BLaER1 (cell line): ENCODE measurements around the gene CPTP.

Experiments used
- H3K27ac ChIP-seq: shearing (Covaris generic); formaldehyde crosslinking; 2 replicates; pipeline ENCODE4 v1.8.1; 2022
- H3K27me3 ChIP-seq: shearing (Covaris generic); formaldehyde crosslinking; 2 replicates; pipeline ENCODE4 v1.8.1; 2022
- H3K36me3 ChIP-seq: shearing (Covaris generic); formaldehyde crosslinking; 2 replicates; pipeline ENCODE4 v1.8.1; 2022
- H3K4me1 ChIP-seq: shearing (Covaris generic); formaldehyde crosslinking; 2 replicates; pipeline ENCODE4 v1.8.1; 2022
- H3K4me2 ChIP-seq: shearing (Covaris generic); formaldehyde crosslinking; 2 replicates; pipeline ENCODE4 v1.8.1; 2022
- H3K4me3 ChIP-seq: shearing (Covaris generic); formaldehyde crosslinking; 2 replicates; pipeline ENCODE4 v1.8.1; 2022
- H3K9ac ChIP-seq: shearing (Covaris generic); formaldehyde crosslinking; 2 replicates; pipeline ENCODE4 v1.8.1; 2022
- H3K9me3 ChIP-seq: shearing (Covaris generic); formaldehyde crosslinking; 2 replicates; pipeline ENCODE4 v1.8.1; 2022
- H4K20me1 ChIP-seq: shearing (Covaris generic); formaldehyde crosslinking; 2 replicates; pipeline ENCODE4 v1.8.1; 2022
- Cebpa-rat ChIP-seq: shearing (Covaris generic); IDR thresholded peaks from 2 replicates; pipeline ENCODE4 v1.8.1; 2022

CPTP gene

DNA sequence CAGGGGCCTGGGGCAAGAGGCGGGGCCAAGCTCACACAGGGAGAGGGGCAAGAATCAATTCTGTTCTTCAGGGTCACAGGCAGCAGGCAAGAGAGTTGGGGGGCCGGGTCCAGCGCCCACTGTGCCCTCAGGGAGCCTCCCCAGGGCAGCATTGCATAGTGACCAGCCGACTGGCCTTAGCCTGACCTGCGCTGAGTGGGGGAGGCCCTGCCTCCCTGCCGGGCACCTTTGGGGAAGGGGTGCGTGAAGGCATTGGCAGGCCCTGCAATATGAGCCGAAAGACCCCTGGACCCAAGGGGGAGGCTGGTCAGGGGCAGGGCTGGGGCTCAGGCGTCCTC lies 32.2 kb upstream of the CPTP start:
- H3K27ac ChIP-seq, result no peak overlapping the region

DNA sequence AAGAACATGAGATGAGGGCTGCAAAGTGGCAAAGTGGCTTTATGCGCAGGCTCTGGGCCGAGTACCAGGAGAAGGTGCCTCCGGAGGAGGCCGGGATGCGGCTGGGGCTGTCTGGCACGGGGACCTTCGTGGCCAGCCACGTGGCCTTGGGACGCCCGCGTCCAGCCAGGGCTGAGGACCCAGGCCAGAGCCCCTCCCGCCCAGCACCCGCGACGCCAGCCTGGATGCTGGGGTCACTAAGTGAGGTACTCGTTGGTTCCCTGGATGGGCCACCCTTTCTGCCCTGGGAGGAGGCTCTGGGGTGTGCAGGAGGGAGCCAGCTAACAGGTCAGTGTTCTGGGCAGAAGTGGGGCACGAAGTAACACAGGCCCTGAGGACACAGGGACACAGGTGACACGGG lies 31.8 kb upstream of the CPTP start:
- TF ChIP-seq Cebpa-rat, result no peak
- Histone ChIP-seq H3K4me2 (no peak overlapping the region), H3K9ac (no peak overlapping the region), H4K20me1 (peaks cover 28% of the 10 kb centered on the region), H3K4me3 (no peak overlapping the region), H3K4me1 (peaks cover 22% of the 10 kb centered on the region), H3K27ac (no peak overlapping the region), H3K27me3 (no peaks in the 10 kb centered on the region), H3K9me3 (no peaks in the 10 kb centered on the region), H3K36me3 (peaks cover 40% of the 10 kb centered on the region)

More for the DNA sequence above, 32.2 kb upstream of the CPTP start:
- Histone ChIP-seq H3K4me1 (peaks cover 22% of the 10 kb centered on the region), H3K27me3 (no peaks in the 10 kb centered on the region), H3K9ac (no peak overlapping the region), H4K20me1 (peaks cover 26% of the 10 kb centered on the region), H3K4me2 (0 out of 2 replicates have a peak overlapping the region, but pooled peaks have one; percentile 31), H3K36me3 (peaks cover 36% of the 10 kb centered on the region), H3K9me3 (no peaks in the 10 kb centered on the region), H3K4me3 (no peak overlapping the region)
- no peak for TF ChIP-seq Cebpa-rat

DNA sequence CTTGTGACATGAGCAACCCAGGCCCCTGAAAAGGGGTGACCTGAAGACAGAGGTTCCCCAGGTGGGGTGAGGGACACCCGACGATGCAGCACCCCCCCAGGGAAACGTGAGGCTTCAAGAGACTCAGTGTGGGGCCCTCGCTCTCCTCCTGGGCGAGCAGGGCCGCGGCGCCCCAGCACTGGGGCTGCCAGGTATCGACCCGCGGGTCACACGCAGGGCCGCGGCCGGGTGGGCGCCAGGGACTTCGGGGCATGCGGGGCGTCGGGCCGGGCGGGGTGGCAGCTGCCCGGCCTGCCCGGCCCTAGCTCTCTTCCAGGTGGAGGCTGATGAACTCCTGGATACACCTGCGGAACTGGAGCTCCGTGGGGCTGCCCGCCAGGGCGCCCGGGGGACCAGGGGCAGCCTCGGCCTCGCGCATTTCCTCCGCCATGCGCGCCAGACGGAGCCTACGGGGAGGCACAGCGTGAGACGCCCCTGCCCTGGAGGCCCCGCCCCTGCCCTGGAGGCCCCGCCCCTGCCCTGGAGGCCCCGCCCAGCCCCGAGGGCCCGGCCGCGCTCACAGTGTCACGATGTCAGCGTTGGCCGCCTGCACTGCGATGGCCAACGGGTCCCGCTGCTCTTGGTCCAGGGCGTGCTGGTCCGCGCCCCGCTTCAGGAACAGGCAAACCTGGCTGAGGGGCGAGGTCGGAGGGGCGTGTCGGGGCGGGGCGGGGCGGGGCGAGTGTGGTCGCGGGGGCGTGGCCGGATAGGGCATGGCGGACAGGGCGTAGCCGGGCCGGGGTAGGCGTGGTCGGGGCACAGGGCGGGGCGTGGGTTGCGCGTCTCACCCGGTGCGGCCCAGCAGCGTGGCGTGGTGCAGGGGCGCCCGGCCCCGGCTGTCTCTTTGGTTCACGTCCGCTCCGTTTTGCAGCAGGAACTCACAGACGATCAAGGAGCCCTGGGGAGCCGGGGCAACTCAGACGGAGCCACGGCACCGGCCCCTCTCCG lies 31.0 kb upstream of the CPTP start:
- Histone ChIP-seq H3K4me1 (peaks cover 24% of the 10 kb centered on the region), H3K4me3 (no peak overlapping the region), H3K27ac (no peak overlapping the region), H3K4me2 (no peak overlapping the region), H4K20me1 (peaks cover 33% of the 10 kb centered on the region), H3K27me3 (no peaks in the 10 kb centered on the region), H3K36me3 (peaks cover 42% of the 10 kb centered on the region), H3K9ac (no peak overlapping the region), H3K9me3 (no peaks in the 10 kb centered on the region)
- no peak for TF ChIP-seq Cebpa-rat

DNA sequence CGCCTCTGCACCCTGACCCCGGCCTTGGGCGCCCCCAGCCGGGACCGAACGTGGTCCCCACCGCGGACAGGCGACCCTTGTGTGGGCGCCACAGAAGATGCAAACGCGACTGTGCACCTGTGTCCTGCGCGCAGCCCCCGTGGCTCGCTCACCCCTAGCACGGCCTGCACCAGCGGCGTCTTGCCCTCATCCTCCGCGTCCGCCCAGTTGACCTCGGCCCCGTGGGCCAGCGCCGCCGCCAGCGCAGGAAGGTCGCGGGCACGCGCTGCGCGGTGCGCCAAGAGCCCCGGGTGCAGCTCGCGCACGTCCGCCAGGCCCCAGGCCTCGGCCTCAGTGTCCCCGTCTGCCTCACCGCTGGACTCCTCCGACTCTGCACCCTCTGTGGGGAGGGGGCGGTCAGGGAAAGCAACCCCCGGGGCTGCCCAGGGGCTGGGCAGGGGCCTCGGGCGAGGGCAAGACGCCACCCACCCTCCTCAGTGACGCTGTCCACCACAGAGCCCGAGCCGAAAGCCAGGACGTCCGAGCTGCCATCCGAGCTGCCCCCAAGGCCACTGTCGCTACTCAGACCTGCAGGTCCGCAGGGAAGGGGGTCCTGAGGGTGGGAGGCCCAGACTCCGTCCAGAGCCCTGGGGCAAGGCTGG lies 30.2 kb upstream of the CPTP start:
- H3K9me3 ChIP-seq, result no peaks in the 10 kb centered on the region
- H4K20me1 ChIP-seq, result peaks cover 41% of the 10 kb centered on the region
- TF ChIP-seq Cebpa-rat, result no peak
- no peaks in the 10 kb centered on the region for H3K27me3 ChIP-seq
- H3K4me3 ChIP-seq, result no peak overlapping the region
- peaks cover 32% of the 10 kb centered on the region for H3K4me1 ChIP-seq
- no peak overlapping the region for H3K27ac ChIP-seq
- H3K4me2 ChIP-seq, result no peak overlapping the region
- H3K9ac ChIP-seq, result no peak overlapping the region
- H3K36me3 ChIP-seq, result peaks cover 42% of the 10 kb centered on the region

DNA sequence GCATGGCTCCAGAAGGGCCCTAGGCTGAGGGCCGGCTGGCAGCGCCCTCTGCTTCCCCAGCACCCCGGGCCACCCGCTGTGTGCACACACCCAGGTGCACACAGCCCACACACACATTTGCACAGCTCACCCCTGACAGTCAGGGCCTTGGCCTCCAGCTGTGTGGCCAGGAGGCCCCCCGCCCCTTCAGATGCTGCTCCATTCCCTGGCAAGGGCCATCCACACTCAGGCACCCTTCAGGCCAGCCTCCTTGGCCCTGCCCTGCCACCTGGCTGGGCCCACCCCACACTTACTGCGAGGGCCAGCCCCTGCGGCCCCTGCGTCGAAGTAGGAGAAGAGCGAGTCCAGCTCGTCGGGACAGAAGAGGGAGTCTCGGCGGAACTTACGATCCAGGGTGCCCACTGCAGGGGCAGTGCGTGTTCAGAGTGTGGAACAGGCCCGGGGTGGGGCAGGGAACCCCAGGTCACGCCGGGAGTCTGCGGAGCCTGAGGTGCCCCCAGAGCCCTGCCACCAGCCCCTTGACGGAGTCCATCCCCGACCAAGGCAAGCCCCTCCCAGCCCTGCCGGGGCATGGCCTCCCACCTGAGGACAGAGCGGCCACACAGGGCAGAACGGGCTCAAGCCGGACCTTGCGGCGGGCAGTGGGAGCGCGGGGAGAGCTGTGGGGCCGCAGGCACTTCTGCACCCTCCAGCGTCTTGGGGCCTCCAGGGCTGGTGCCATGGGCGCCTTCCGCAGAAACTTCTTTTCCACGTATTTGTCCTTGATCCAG lies 29.3 kb upstream of the CPTP start:
- peaks cover 39% of the 10 kb centered on the region for H3K4me1 ChIP-seq
- TF ChIP-seq Cebpa-rat, result no peak
- H3K36me3 ChIP-seq, result peaks cover 42% of the 10 kb centered on the region

DNA sequence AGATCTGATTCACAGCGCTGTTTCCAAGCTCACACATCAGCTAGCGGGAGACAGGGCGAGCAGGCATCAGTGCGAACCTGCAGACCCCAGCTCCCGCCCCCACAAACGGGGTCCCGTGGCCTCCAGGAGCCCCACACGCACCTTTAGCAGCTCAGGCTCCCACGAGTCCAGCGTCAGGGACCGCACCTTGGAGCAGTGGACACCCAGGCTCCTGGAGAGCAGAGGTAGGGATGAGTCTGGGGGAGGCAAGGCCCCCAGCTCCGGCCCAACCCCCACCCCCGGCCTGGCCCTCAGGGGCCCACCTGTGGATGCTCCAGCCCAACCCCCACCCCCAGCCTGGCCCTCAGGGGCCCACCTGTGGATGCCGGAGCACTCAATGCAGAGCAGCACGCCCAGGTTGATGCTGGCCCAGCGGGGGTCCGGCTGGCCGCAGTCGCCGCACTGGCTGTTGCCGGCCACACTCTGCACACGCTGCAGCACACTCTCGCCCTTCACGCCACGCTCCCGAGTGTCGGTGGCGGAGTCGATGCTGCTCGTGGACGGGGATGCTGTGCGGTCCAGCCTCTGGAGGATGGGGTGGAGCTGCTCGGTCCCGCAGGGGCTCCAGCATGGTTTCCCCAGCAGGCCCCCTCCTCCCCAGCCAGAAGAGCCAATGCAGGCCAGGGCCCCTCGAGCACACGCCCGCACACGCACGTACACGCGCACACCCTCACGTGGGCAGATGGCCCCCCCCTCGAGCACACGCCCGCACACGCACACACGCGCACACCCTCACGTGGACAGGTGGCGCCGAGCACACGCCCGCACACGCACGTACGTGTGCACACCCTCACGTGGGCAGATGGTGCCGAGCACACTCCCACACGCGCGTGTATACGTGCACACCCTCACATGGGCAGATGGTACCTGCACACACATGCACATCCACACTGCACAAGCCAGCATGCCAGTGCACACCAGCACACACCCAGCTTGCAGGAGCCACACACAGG lies 28.2 kb upstream of the CPTP start:
- Histone ChIP-seq H3K4me2 (no peak overlapping the region), H3K27ac (no peak overlapping the region), H4K20me1 (peaks cover 56% of the 10 kb centered on the region), H3K27me3 (no peaks in the 10 kb centered on the region), H3K4me3 (no peak overlapping the region), H3K36me3 (peaks cover 42% of the 10 kb centered on the region), H3K9me3 (no peaks in the 10 kb centered on the region), H3K9ac (no peak overlapping the region), H3K4me1 (peaks cover 29% of the 10 kb centered on the region)
- TF ChIP-seq Cebpa-rat, result no peak

More for the DNA sequence above, 29.3 kb upstream of the CPTP start:
- H4K20me1 ChIP-seq, result peaks cover 50% of the 10 kb centered on the region
- no peaks in the 10 kb centered on the region for H3K27me3 ChIP-seq
- no peak overlapping the region for H3K9ac ChIP-seq
- no peaks in the 10 kb centered on the region for H3K9me3 ChIP-seq
- no peak overlapping the region for H3K4me2 ChIP-seq
- no peak overlapping the region for H3K4me3 ChIP-seq
- no peak overlapping the region for H3K27ac ChIP-seq

DNA sequence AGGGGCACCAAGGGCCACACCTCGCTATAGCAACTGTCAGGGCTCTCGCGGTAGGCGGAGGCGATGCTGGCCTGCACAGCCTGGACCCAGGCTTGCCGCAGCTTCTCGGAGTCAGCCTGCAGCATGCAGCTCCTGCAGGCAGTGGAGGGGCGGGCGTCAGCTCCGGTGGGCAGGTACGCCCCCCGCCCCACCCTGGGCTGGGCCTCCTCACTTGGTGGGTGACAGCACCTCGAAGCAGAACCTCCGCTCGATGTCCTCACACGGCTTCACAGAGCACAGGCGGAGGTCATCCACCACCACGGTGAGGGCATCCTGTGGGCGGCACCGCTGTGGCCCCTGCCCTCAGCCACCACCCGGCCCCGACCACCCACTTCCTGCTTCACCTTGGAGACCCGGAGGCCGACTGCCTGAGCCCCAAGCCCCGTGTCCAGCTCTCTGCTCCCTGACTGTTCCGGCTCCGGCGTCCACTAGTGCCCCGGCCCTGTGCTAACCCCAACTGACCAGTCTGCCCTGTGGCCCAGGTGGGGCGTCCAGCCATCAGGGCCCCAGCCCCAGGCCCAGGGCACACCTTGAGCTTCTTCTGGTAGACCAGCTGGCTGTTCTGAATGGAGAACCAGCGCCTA lies 26.7 kb upstream of the CPTP start:
- no peak overlapping the region for H3K4me2 ChIP-seq
- no peak overlapping the region for H3K27ac ChIP-seq
- no peak overlapping the region for H3K4me3 ChIP-seq
- peaks cover 58% of the 10 kb centered on the region for H4K20me1 ChIP-seq
- no peak overlapping the region for H3K9ac ChIP-seq
- peaks cover 40% of the 10 kb centered on the region for H3K36me3 ChIP-seq
- no peaks in the 10 kb centered on the region for H3K9me3 ChIP-seq
- peaks cover 18% of the 10 kb centered on the region for H3K4me1 ChIP-seq
- TF ChIP-seq Cebpa-rat, result no peak
- H3K27me3 ChIP-seq, result no peaks in the 10 kb centered on the region

DNA sequence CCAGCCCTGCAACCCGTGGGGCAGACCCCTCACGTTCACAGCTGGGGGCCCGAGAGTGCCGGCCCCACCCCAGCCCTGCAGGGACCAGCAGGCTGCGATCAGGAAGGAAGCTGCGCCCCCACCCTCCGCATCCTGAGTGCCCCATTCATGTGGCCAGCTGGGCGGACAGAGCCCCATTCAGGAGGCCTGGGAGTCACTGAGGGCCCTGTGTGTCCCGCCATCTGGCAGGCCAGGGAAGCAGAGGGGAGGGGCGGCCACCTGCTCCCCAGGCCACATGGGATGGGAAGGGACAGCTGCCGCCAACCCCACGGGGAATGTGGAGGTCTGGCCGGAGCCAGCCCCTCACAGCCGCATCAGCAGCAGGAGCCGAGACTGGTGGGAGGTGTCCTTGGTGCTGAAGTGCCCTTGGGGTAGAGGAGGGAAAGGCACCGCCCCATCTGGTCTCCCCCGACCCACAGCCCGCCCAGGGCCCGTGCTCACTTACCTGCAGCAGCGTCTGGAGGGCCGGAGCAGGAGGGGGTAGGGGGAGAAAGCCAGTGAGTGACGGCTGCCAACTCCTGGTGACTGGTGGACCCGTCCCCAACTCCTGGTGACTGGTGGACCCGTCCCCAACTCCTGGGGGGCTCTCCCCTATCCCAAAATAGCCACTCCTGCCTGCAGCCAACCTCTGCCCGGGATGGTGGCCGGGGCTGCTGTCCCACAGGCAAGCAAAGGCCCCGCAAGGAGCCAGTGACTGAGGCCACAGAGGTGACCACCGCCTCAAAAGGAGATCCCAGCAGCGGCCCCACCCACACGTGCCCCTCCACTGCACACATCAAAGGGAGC lies 25.5 kb upstream of the CPTP start:
- Histone ChIP-seq H3K27me3 (no peaks in the 10 kb centered on the region), H3K9ac (no peak overlapping the region), H4K20me1 (peaks cover 69% of the 10 kb centered on the region), H3K4me2 (peak overlapping the region; percentile 63), H3K9me3 (no peaks in the 10 kb centered on the region), H3K4me3 (no peak overlapping the region), H3K4me1 (peaks cover 30% of the 10 kb centered on the region), H3K36me3 (peaks cover 33% of the 10 kb centered on the region), H3K27ac (no peak overlapping the region)
- no peak for TF ChIP-seq Cebpa-rat
